Measurements from ENCODE around the gene CLASP1.
A peak's percentile ranks its signal among the peaks of the same experiment; 100 is the strongest.
"Not testable (repeated sequence)": the region's sequence is repeated elsewhere in the genome, so short reads cannot be mapped to it uniquely, and the experiment has no call there.

Gene CLASP1

GRCh38 chr2:121575800-121576199 is 73.5 kb downstream of the CLASP1 start:
- no peak for DNase-seq

- no peak for DNase-seq
These were observed 78.6 kb downstream of the CLASP1 start for GRCh38 chr2:121570667-121571055.

GRCh38 chr2:121570036-121570666 is 79.1 kb downstream of the CLASP1 start:
- no peak for DNase-seq

GRCh38 chr2:121567957-121568409 is 81.3 kb downstream of the CLASP1 start:
- no peak for DNase-seq

- DNase-seq: no peak
These were observed 81.8 kb downstream of the CLASP1 start for GRCh38 chr2:121567452-121567851.

GRCh38 chr2:121565389-121566250 is 83.6 kb downstream of the CLASP1 start:
- DNase-seq: peak; percentile 0 to 25

- DNase-seq: no peak
These were observed 84.4 kb downstream of the CLASP1 start for GRCh38 chr2:121564905-121565304.

GRCh38 chr2:121563754-121564153 is 85.5 kb downstream of the CLASP1 start:
- DNase-seq: not testable (repeated sequence)

GRCh38 chr2:121562269-121563176 is 86.7 kb downstream of the CLASP1 start:
- no peak for DNase-seq

- DNase-seq: no peak
These were observed 87.5 kb downstream of the CLASP1 start for GRCh38 chr2:121561617-121562268.

GRCh38 chr2:121558329-121558728 is 90.9 kb downstream of the CLASP1 start:
- DNase-seq: no peak

GRCh38 chr2:121555008-121555407 is 94.3 kb downstream of the CLASP1 start:
- DNase-seq: no peak

- DNase-seq: not testable (repeated sequence)
These were observed 96.6 kb downstream of the CLASP1 start for GRCh38 chr2:121552477-121553180.

- no peak for DNase-seq
These were observed 98.6 kb downstream of the CLASP1 start for GRCh38 chr2:121550669-121551068.

- DNase-seq: no peak
These were observed 101.6 kb downstream of the CLASP1 start for GRCh38 chr2:121547646-121548045.

GRCh38 chr2:121545913-121546312 is 103.3 kb downstream of the CLASP1 start:
- DNase-seq: no peak

- DNase-seq: no peak
These were observed 104.0 kb downstream of the CLASP1 start for GRCh38 chr2:121545257-121545656.

GRCh38 chr2:121541495-121541894 is 107.8 kb downstream of the CLASP1 start:
- DNase-seq: no peak

GRCh38 chr2:121539750-121540469 is 109.4 kb downstream of the CLASP1 start:
- DNase-seq: no peak

GRCh38 chr2:121536850-121537557 is 112.3 kb downstream of the CLASP1 start:
- DNase-seq: no peak

- no peak for DNase-seq
These were observed 112.9 kb downstream of the CLASP1 start for GRCh38 chr2:121536347-121536746.

All from NCI-H2081 (cell line).